Mucosa of descending colon (tissue), 3 donors: ENCODE results near the gene ESRRA. TPM values are rescaled to one million over a fixed set of nuclear protein-coding genes. Genes with fewer than 3 reads are reported as not detected.
"Not testable (repeated sequence)": the region's sequence is repeated elsewhere in the genome, so short reads cannot be mapped to it uniquely, and the experiment has no call there.

Experiments
- ATAC-seq: fragments of 200-7000 bp; cut with Tn5 transposase; one replicate; pipeline ENCODE4 v1.9.1; 2020; ENCODE audit warnings: mild to moderate bottlenecking, moderate library complexity
- DNase-seq, 3 donors: peaks; one replicate each; pipeline ENCODE4 v3.0.0-alpha.2; 2020
- H3K36me3 ChIP-seq: fragments of 200-600 bp; one replicate; pipeline ENCODE4 v1.8.0; 2021; ENCODE audit warnings: low read depth, mild to moderate bottlenecking
- H3K4me1 ChIP-seq: fragments of 200-600 bp; one replicate; pipeline ENCODE4 v1.8.0; 2021; ENCODE audit warnings: low read depth, mild to moderate bottlenecking
- H3K4me3 ChIP-seq: fragments of 200-600 bp; one replicate; pipeline ENCODE4 v1.8.0; 2021; ENCODE audit warnings: mild to moderate bottlenecking
- H3K9me3 ChIP-seq: fragments of 200-600 bp; one replicate; pipeline ENCODE4 v1.8.0; 2021; ENCODE audit warnings: mild to moderate bottlenecking
- intact Hi-C, 2 donors: fragments of 100-400 bp; cut with DNase I in 1 of 2; cut with micrococcal nuclease in 1 of 2; formaldehyde crosslinking; loops; one replicate each; pipeline versions ENCODE4 v1.11.0 to v1.11.1; 2022; cut with DNase I, micrococcal nuclease
- total RNA-seq, 3 donors: library from RNA; stranded (reverse); fragmentation: NEBNext Ultra II Directional in 2 of 3; extraction: Animal tissue kit (Norgen Biotek cat#: 25700) in 2 of 3; gene quantifications; one replicate each; pipeline versions ENCODE4 v1.2.1 to v1.2.4, GENCODE V29; 2021 to 2023
- TF ChIP-seq, protein P1 (sequence below): fragments of 200-600 bp; IDR thresholded peaks from one replicate; pipeline ENCODE4 v1.8.0; 2022; ENCODE audit warnings: antibody characterized with exemption, mild to moderate bottlenecking
- donor health status: DM: no; HTN: no; CAD: no; lungs with moderate emphysema.
- donor health status: DM: no; HTN: no; CAD: no.
- donor health status: DM: no; HTN: yes; CAD: no.

ESRRA gene
- total RNA-seq, 3 donors from 2014 or later = 126 to 204 (median 183) TPM

GRCh38 chr11:64304316-64305072, 830 bp upstream of the ESRRA start:
- H3K36me3 ChIP-seq = no peaks in the 10 kb centered on the region
- ATAC-seq = peak; percentile 55
- no peaks in the 10 kb centered on the region for H3K9me3 ChIP-seq
- peak; percentile 96 to 100 (median 97) for DNase-seq
- TF ChIP-seq, protein P1, sequence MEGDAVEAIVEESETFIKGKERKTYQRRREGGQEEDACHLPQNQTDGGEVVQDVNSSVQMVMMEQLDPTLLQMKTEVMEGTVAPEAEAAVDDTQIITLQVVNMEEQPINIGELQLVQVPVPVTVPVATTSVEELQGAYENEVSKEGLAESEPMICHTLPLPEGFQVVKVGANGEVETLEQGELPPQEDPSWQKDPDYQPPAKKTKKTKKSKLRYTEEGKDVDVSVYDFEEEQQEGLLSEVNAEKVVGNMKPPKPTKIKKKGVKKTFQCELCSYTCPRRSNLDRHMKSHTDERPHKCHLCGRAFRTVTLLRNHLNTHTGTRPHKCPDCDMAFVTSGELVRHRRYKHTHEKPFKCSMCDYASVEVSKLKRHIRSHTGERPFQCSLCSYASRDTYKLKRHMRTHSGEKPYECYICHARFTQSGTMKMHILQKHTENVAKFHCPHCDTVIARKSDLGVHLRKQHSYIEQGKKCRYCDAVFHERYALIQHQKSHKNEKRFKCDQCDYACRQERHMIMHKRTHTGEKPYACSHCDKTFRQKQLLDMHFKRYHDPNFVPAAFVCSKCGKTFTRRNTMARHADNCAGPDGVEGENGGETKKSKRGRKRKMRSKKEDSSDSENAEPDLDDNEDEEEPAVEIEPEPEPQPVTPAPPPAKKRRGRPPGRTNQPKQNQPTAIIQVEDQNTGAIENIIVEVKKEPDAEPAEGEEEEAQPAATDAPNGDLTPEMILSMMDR = peak; percentile 80
- H3K4me3 ChIP-seq = peak overlapping the region; percentile 78
- intact Hi-C loops = loop anchor here (5.0 to 10.0 kb wide), 2 partner anchors 97 to 100 kb away; partner anchors contain the start of gene FERMT3 (in 2 of the 2)
- peaks cover 41% of the 10 kb centered on the region for H3K4me1 ChIP-seq

GRCh38 chr11:64305691-64306562, 603 bp downstream of the ESRRA start:
- peak; percentile 51 for ATAC-seq
- Histone ChIP-seq H3K4me1 (peaks cover 27% of the 10 kb centered on the region), H3K36me3 (no peaks in the 10 kb centered on the region), H3K4me3 (peak overlapping the region; percentile 78), H3K9me3 (no peaks in the 10 kb centered on the region)
- TF ChIP-seq, protein P1 = peak; percentile 22
- intact Hi-C loops = loop anchor here in 1 of 2 donors (10.0 kb wide), 1 partner anchor 101 kb away; the partner anchor contains the start of gene FERMT3
- DNase-seq = peak; percentile 89 to 94 (median 90)

GRCh38 chr11:64306563-64306875, 1.2 kb downstream of the ESRRA start:
- TF ChIP-seq, protein P1 = no peak
- no peaks in the 10 kb centered on the region for H3K36me3 ChIP-seq
- H3K4me1 ChIP-seq = peaks cover 24% of the 10 kb centered on the region
- intact Hi-C loops = loop anchor here in 1 of 2 donors (10.0 kb wide), 1 partner anchor 102 kb away; the partner anchor contains the start of gene FERMT3
- no peak for ATAC-seq
- DNase-seq = no peak
- no peaks in the 10 kb centered on the region for H3K9me3 ChIP-seq
- H3K4me3 ChIP-seq = peak overlapping the region; percentile 78

- Histone ChIP-seq H3K36me3 (no peaks in the 10 kb centered on the region), H3K4me3 (peak overlapping the region; percentile 78), H3K4me1 (peaks cover 24% of the 10 kb centered on the region), H3K9me3 (no peaks in the 10 kb centered on the region)
- TF ChIP-seq, protein P1 = no peak
- intact Hi-C loops = loop anchor here in 1 of 2 donors (10.0 kb wide), 1 partner anchor 102 kb away; the partner anchor contains the start of gene FERMT3
- ATAC-seq = no peak
- DNase-seq = peak; percentile 56 to 76 (median 63)
These were observed 1.7 kb downstream of the ESRRA start for GRCh38 chr11:64306876-64307622.

DNA sequence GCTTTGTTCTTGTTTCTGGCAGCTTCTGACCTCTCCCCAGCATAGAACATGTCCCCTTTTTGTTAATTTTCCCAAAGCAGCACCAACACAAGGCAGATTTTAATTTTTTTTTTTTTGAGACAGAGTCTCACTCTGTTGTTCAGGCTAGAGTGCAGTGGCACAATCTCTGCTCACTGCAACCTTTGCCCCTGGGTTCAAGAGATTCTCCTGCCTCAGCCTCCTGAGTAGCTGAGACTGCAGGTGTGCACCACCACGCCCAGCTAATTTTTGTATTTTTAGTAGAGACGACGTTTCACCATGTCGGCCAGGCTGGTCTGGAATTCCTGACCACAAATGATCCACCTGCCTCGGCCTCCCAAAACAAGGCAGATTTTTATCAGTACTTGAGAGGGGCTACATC, 2.5 kb downstream of the ESRRA start:
- ATAC-seq, H3K4me3 ChIP-seq, DNase-seq, H3K36me3 ChIP-seq, H3K9me3 ChIP-seq: not testable (repeated sequence)
- intact Hi-C loops = loop anchor here in 1 of 2 donors (10.0 kb wide), 1 partner anchor 103 kb away; the partner anchor contains the start of gene FERMT3
- H3K4me1 ChIP-seq = peaks cover 24% of the 10 kb centered on the region
